MG63 (cell line): ENCODE results near the gene TBC1D10A. TPM values are rescaled to one million over a fixed set of nuclear protein-coding genes. Genes with fewer than 3 reads are reported as not detected.
"Not testable (repeated sequence)": the region's sequence is repeated elsewhere in the genome, so short reads cannot be mapped to it uniquely, and the experiment has no call there.

Experiments
- DNase-seq: peaks from one replicate; pipeline ENCODE4 v3.0.0-alpha.2; 2020
- H3K27me3 ChIP-seq: fragments of 250-450 bp; sonication (Bioruptor Pico); 2 replicates; pipeline ENCODE4 v1.5.1; 2020; ENCODE audit warnings: mild to moderate bottlenecking, moderate library complexity
- H3K36me3 ChIP-seq: fragments of 250-450 bp; sonication (Bioruptor Pico); 2 replicates; pipeline ENCODE4 v1.5.1; 2020; ENCODE audit warnings: mild to moderate bottlenecking, moderate library complexity
- H3K4me3 ChIP-seq: fragments of 250-450 bp; sonication (Bioruptor Pico); 2 replicates; pipeline ENCODE4 v1.5.1; 2020; ENCODE audit warnings: mild to moderate bottlenecking, moderate library complexity
- H3K9me3 ChIP-seq: fragments of 250-450 bp; sonication (Bioruptor Pico); 2 replicates; pipeline ENCODE4 v1.5.1; 2020; ENCODE audit warnings: mild to moderate bottlenecking, moderate library complexity
- total RNA-seq: library from RNA; depleted of rRNA; stranded (reverse); fragments of >200 nt; shearing (Covaris generic); gene quantifications from 2 replicates; pipeline ENCODE4 v1.2.3, GENCODE V29; 2014; ENCODE audit warnings: low replicate concordance

TBC1D10A gene
- total RNA-seq, 1 experiment from 2014 or later = 25.7 TPM

GRCh38 chr22:30354644-30355043 lies 27.9 kb upstream of the TBC1D10A start:
- Histone ChIP-seq H3K27me3 (no peaks in the 10 kb centered on the region), H3K36me3 (peaks cover 39% of the 10 kb centered on the region), H3K9me3 (no peaks in the 10 kb centered on the region), H3K4me3 (no peak overlapping the region)
- no peak for DNase-seq

- no peak for DNase-seq
- Histone ChIP-seq H3K9me3 (no peaks in the 10 kb centered on the region), H3K36me3 (peaks cover 71% of the 10 kb centered on the region), H3K27me3 (no peaks in the 10 kb centered on the region), H3K4me3 (no peak overlapping the region)
These were observed 24.5 kb upstream of the TBC1D10A start for GRCh38 chr22:30351226-30351625.

- Histone ChIP-seq H3K36me3 (peaks cover 89% of the 10 kb centered on the region), H3K27me3 (no peaks in the 10 kb centered on the region), H3K9me3 (no peaks in the 10 kb centered on the region), H3K4me3 (no peak overlapping the region)
- DNase-seq = no peak
These were observed 22.1 kb upstream of the TBC1D10A start for GRCh38 chr22:30348809-30349208.

GRCh38 chr22:30348404-30348803 lies 21.7 kb upstream of the TBC1D10A start:
- peaks cover 89% of the 10 kb centered on the region for H3K36me3 ChIP-seq
- H3K27me3 ChIP-seq = no peaks in the 10 kb centered on the region
- DNase-seq = no peak
- H3K9me3 ChIP-seq = no peaks in the 10 kb centered on the region
- H3K4me3 ChIP-seq = no peak overlapping the region

- peaks cover 90% of the 10 kb centered on the region for H3K36me3 ChIP-seq
These were observed 20.6 kb upstream of the TBC1D10A start for GRCh38 chr22:30347255-30347892.

GRCh38 chr22:30344447-30345200 lies 17.9 kb upstream of the TBC1D10A start:
- no peak for DNase-seq
- no peak overlapping the region for H3K4me3 ChIP-seq
- no peaks in the 10 kb centered on the region for H3K9me3 ChIP-seq
- peaks cover 94% of the 10 kb centered on the region for H3K36me3 ChIP-seq
- H3K27me3 ChIP-seq = no peaks in the 10 kb centered on the region

More at GRCh38 chr22:30347255-30347892, 20.6 kb upstream of the TBC1D10A start:
- Histone ChIP-seq H3K27me3 (no peaks in the 10 kb centered on the region), H3K4me3 (no peak overlapping the region), H3K9me3 (no peaks in the 10 kb centered on the region)
- no peak for DNase-seq

GRCh38 chr22:30340911-30341685 lies 14.4 kb upstream of the TBC1D10A start:
- H3K27me3 ChIP-seq = no peaks in the 10 kb centered on the region
- H3K9me3 ChIP-seq = no peaks in the 10 kb centered on the region
- peak; percentile 37 for DNase-seq
- peaks cover 92% of the 10 kb centered on the region for H3K36me3 ChIP-seq
- H3K4me3 ChIP-seq = no peak overlapping the region

GRCh38 chr22:30338802-30339201 lies 12.1 kb upstream of the TBC1D10A start:
- Histone ChIP-seq H3K9me3 (no peaks in the 10 kb centered on the region), H3K36me3 (peaks cover 92% of the 10 kb centered on the region), H3K27me3 (no peaks in the 10 kb centered on the region), H3K4me3 (no peak overlapping the region)
- DNase-seq = no peak

- H3K36me3 ChIP-seq = peaks cover 92% of the 10 kb centered on the region
- not testable (repeated sequence) for H3K4me3 ChIP-seq, DNase-seq
These were observed 11.6 kb upstream of the TBC1D10A start for GRCh38 chr22:30338341-30338740.

GRCh38 chr22:30337461-30337778 lies 10.7 kb upstream of the TBC1D10A start:
- Histone ChIP-seq H3K9me3 (no peaks in the 10 kb centered on the region), H3K27me3 (no peaks in the 10 kb centered on the region), H3K4me3 (no peak overlapping the region), H3K36me3 (peaks cover 92% of the 10 kb centered on the region)
- no peak for DNase-seq

More at GRCh38 chr22:30338341-30338740, 11.6 kb upstream of the TBC1D10A start:
- H3K9me3 ChIP-seq, H3K27me3 ChIP-seq: not testable (repeated sequence)

GRCh38 chr22:30336752-30337460 lies 10.2 kb upstream of the TBC1D10A start:
- Histone ChIP-seq H3K27me3 (no peaks in the 10 kb centered on the region), H3K9me3 (no peaks in the 10 kb centered on the region)
- no peak for DNase-seq

GRCh38 chr22:30335236-30335635 lies 8.5 kb upstream of the TBC1D10A start:
- peaks cover 81% of the 10 kb centered on the region for H3K36me3 ChIP-seq
- H3K4me3 ChIP-seq = no peak overlapping the region
- H3K9me3 ChIP-seq = no peaks in the 10 kb centered on the region
- no peak for DNase-seq
- no peaks in the 10 kb centered on the region for H3K27me3 ChIP-seq

More at GRCh38 chr22:30336752-30337460, 10.2 kb upstream of the TBC1D10A start:
- peaks cover 91% of the 10 kb centered on the region for H3K36me3 ChIP-seq
- no peak overlapping the region for H3K4me3 ChIP-seq

GRCh38 chr22:30334646-30335045 lies 7.9 kb upstream of the TBC1D10A start:
- Histone ChIP-seq H3K27me3 (no peaks in the 10 kb centered on the region), H3K9me3 (no peaks in the 10 kb centered on the region), H3K36me3 (peaks cover 76% of the 10 kb centered on the region), H3K4me3 (no peak overlapping the region)
- DNase-seq = no peak

- Histone ChIP-seq H3K27me3 (no peaks in the 10 kb centered on the region), H3K4me3 (no peak overlapping the region), H3K36me3 (peaks cover 75% of the 10 kb centered on the region), H3K9me3 (no peaks in the 10 kb centered on the region)
- no peak for DNase-seq
These were observed 7.0 kb upstream of the TBC1D10A start for GRCh38 chr22:30333707-30334087.

GRCh38 chr22:30332994-30333706 lies 6.4 kb upstream of the TBC1D10A start:
- H3K36me3 ChIP-seq = peaks cover 69% of the 10 kb centered on the region
- H3K9me3 ChIP-seq = no peaks in the 10 kb centered on the region
- H3K27me3 ChIP-seq = no peaks in the 10 kb centered on the region
- no peak for DNase-seq
- no peak overlapping the region for H3K4me3 ChIP-seq

- H3K9me3 ChIP-seq = no peaks in the 10 kb centered on the region
- H3K27me3 ChIP-seq = no peaks in the 10 kb centered on the region
- DNase-seq = no peak
- no peak overlapping the region for H3K4me3 ChIP-seq
- H3K36me3 ChIP-seq = peaks cover 64% of the 10 kb centered on the region
These were observed 5.8 kb upstream of the TBC1D10A start for GRCh38 chr22:30332551-30332950.
